Hepatocyte (in vitro differentiated cells): ENCODE results near the gene PALD1. TPM values are rescaled to one million over a fixed set of nuclear protein-coding genes. Genes with fewer than 3 reads are reported as not detected.

Experiments
- DNase-seq: peaks from one replicate; pipeline ENCODE4 v3.0.0-alpha.2; 2016; ENCODE audit warnings: low spot score
- H2AFZ ChIP-seq: fragments of 200-600 bp; sonication (generic); 2 replicates; pipeline ENCODE4 v1.6.0; 2016; ENCODE audit warnings: antibody characterized with exemption, mild to moderate bottlenecking
- H3K27ac ChIP-seq: fragments of 200-600 bp; sonication (generic); 2 replicates; pipeline ENCODE4 v1.5.1; 2016; ENCODE audit warnings: mild to moderate bottlenecking
- H3K27me3 ChIP-seq: fragments of 200-600 bp; sonication (generic); 2 replicates; pipeline ENCODE4 v1.6.1; 2016
- H3K36me3 ChIP-seq: fragments of 200-600 bp; sonication (generic); replicated peaks from 2 replicates; pipeline ENCODE4 v1.5.1; 2016; ENCODE audit warnings: low read depth; ENCODE audit not compliant: insufficient read depth
- H3K4me1 ChIP-seq: fragments of 200-600 bp; sonication (generic); 2 replicates; pipeline ENCODE4 v1.5.1; 2016; ENCODE audit warnings: mild to moderate bottlenecking, moderate library complexity; ENCODE audit not compliant: insufficient read depth
- H3K4me2 ChIP-seq: fragments of 200-600 bp; sonication (generic); 2 replicates; pipeline ENCODE4 v1.6.0; 2016
- H3K4me3 ChIP-seq: fragments of 200-600 bp; sonication (generic); 2 replicates; pipeline ENCODE4 v1.5.1; 2016; ENCODE audit warnings: mild to moderate bottlenecking
- H3K79me2 ChIP-seq: fragments of 200-600 bp; sonication (generic); 2 replicates; pipeline ENCODE4 v1.6.0; 2017; ENCODE audit warnings: mild to moderate bottlenecking
- H3K9me2 ChIP-seq: fragments of 200-600 bp; sonication (generic); replicated peaks from 2 replicates; pipeline ENCODE4 v1.6.0; 2017; ENCODE audit warnings: mild to moderate bottlenecking; ENCODE audit not compliant: insufficient read depth
- H3K9me3 ChIP-seq: fragments of 200-600 bp; sonication (generic); 2 replicates; pipeline ENCODE4 v1.5.1; 2016; ENCODE audit warnings: low read depth, mild to moderate bottlenecking
- H4K20me1 ChIP-seq: fragments of 200-600 bp; sonication (generic); 2 replicates; pipeline ENCODE4 v1.6.0; 2016; ENCODE audit warnings: mild to moderate bottlenecking; ENCODE audit not compliant: insufficient read depth, poor library complexity, severe bottlenecking
- CTCF ChIP-seq: fragments of 200-600 bp; sonication (generic); IDR thresholded peaks from 2 replicates; pipeline ENCODE4 v1.5.1; 2016; ENCODE audit warnings: antibody characterized with exemption, mild to moderate bottlenecking; ENCODE audit not compliant: poor library complexity
- EZH2 ChIP-seq: fragments of 200-600 bp; sonication (generic); IDR thresholded peaks from 2 replicates; pipeline ENCODE4 v1.6.1; 2016; ENCODE audit warnings: antibody characterized with exemption, mild to moderate bottlenecking, borderline replicate concordance
- EZH2phosphoT487 ChIP-seq: fragments of 200-600 bp; sonication (generic); IDR thresholded peaks from one replicate; pipeline ENCODE4 v1.6.1; 2018; ENCODE audit warnings: antibody characterized with exemption, mild to moderate bottlenecking, low read depth, moderate library complexity; ENCODE audit not compliant: unreplicated experiment, severe bottlenecking
- WGBS: methylation state at CpG from one replicate; pipeline ENCODE4 v1.1.6; 2016; ENCODE audit warnings: low lambda C conversion rate; ENCODE audit errors: missing lambda C conversion rate; 5-methylcytosine and 5-hydroxymethylcytosine counted together
- polyA plus RNA-seq: library from polyadenylated mRNA; unstranded; fragments of >200 nt; fragmentation: Nextera tagmentation; extraction: Ambion mirVana; gene quantifications from 2 replicates; pipeline ENCODE4 v1.2.1, GENCODE V29; 2016
- total RNA-seq: library from RNA; depleted of rRNA; stranded (reverse); fragments of >200 nt; gene quantifications from 2 replicates; pipeline ENCODE4 v1.2.3, GENCODE V29; 2014

The PALD1 gene
- total and polyA plus RNA-seq, 2 experiments from 2014 or later, result 1.3 to 2.2 TPM

DNA sequence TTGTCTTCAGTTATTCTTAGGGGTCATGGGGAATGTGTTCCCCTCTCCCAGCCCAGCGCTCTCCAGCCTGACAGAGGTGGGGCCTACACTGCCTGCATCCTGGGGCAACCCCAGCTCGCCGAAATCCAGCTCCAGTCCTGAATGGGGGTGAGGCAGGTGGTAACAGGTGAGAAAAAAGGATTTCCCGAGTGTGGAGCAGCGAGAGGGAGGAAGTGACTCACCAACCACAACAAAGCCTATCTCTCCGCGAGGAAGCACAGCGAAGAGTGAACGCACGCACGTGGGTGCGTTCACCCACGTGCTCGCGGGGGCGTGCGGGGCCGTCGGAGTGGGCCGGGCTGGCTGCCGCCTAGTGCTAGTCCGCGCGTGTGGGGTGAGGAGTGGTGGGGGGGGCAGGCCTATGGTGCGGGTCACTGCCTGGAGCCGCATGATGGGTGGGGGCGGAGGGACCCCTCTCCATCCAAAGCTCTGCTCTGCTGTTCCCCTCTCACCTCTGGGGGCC, 855 bp upstream of the PALD1 start:
- 9% methylated on average over 23 of the region's 27 CpGs for WGBS
- no peaks in the 10 kb centered on the region for H3K36me3 ChIP-seq
- peaks cover 40% of the 10 kb centered on the region for H3K27me3 ChIP-seq
- no peaks in the 10 kb centered on the region for H3K79me2 ChIP-seq
- no peak overlapping the region for H3K27ac ChIP-seq
- H3K9me3 ChIP-seq, result no peaks in the 10 kb centered on the region
- H3K4me3 ChIP-seq, result peak overlapping the region; percentile 78
- TF ChIP-seq EZH2 (no peak), CTCF (no peak), EZH2phosphoT487 (no peak)
- no peak overlapping the region for H2AFZ ChIP-seq
- peaks cover 14% of the 10 kb centered on the region for H3K4me1 ChIP-seq
- H3K9me2 ChIP-seq, result no peaks in the 10 kb centered on the region
- H3K4me2 ChIP-seq, result peak overlapping the region; percentile 95
- DNase-seq, result peak; percentile 58
- H4K20me1 ChIP-seq, result no peaks in the 10 kb centered on the region

- H3K4me3 ChIP-seq, result peak overlapping the region; percentile 78
- DNase-seq, result no peak
- peaks cover 16% of the 10 kb centered on the region for H3K4me1 ChIP-seq
- no peaks in the 10 kb centered on the region for H3K79me2 ChIP-seq
- no peaks in the 10 kb centered on the region for H4K20me1 ChIP-seq
- no peak overlapping the region for H3K27ac ChIP-seq
- 43% methylated on average over 10 of the region's 11 CpGs for WGBS
- H3K4me2 ChIP-seq, result peak overlapping the region; percentile 95
- no peaks in the 10 kb centered on the region for H3K36me3 ChIP-seq
- TF ChIP-seq EZH2 (no peak), CTCF (no peak), EZH2phosphoT487 (no peak)
- H3K9me3 ChIP-seq, result no peaks in the 10 kb centered on the region
- H3K27me3 ChIP-seq, result peaks cover 40% of the 10 kb centered on the region
- no peaks in the 10 kb centered on the region for H3K9me2 ChIP-seq
- H2AFZ ChIP-seq, result peak overlapping the region; percentile 49
Observed at GRCh38 chr10:70479165-70479581, 606 bp downstream of the PALD1 start.

DNA sequence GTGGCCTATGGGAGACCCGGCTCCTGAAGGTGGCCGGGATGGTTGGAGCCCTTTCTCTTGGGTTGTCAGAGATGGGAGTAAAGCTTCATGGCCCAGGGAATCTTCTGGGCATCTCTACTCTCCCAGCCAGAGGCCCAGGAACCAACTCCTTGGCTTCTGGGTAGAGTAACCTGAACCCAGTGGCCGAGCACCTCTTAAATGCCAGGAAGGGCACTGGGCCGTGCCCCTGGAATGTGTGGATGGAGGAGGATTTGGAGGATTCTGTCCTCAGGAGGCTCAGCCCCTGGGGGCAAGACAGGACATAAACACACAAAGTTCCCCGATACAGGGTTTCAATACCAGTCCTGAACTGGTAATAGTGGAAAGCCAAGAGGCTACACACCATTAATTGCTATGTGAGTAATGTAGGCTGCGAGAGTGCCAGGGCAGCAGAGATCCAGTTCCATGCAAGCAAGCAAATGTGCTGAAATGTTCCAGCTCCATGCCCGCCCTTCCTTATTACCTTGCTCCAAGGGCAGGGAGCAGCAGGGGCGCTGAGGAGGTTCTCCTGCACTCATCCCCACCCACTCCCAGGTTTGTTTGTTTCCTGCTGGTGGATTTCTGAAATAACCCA, 1.2 kb downstream of the PALD1 start:
- H2AFZ ChIP-seq, result no peak overlapping the region
- peaks cover 40% of the 10 kb centered on the region for H3K27me3 ChIP-seq
- H3K79me2 ChIP-seq, result no peaks in the 10 kb centered on the region
- H3K36me3 ChIP-seq, result no peaks in the 10 kb centered on the region
- H3K9me3 ChIP-seq, result no peaks in the 10 kb centered on the region
- 70% methylated on average over 8 of the region's 8 CpGs for WGBS
- peak overlapping the region; percentile 95 for H3K4me2 ChIP-seq
- no peaks in the 10 kb centered on the region for H3K9me2 ChIP-seq
- no peak overlapping the region for H3K4me3 ChIP-seq
- H3K27ac ChIP-seq, result no peak overlapping the region
- DNase-seq, result no peak
- H3K4me1 ChIP-seq, result peaks cover 16% of the 10 kb centered on the region
- TF ChIP-seq EZH2, result no peak
- no peak for TF ChIP-seq EZH2phosphoT487
- no peak for TF ChIP-seq CTCF
- H4K20me1 ChIP-seq, result no peaks in the 10 kb centered on the region
